H9 (cell line): ENCODE data around the gene OSM. TPM values are rescaled to one million over a fixed set of nuclear protein-coding genes. Genes with fewer than 3 reads are reported as not detected.

Source experiments
- DNase-seq: peaks from one replicate; pipeline ENCODE4 v3.0.0-alpha.2; 2017
- H2AFZ ChIP-seq: one replicate; pipeline ENCODE4 v1.6.1; 2013; ENCODE audit warnings: mild to moderate bottlenecking, low read length, control low read depth, moderate library complexity
- H2AK5ac ChIP-seq: 2 replicates; pipeline ENCODE4 v1.6.1; 2013; ENCODE audit warnings: low read length, control low read depth, mixed read lengths; ENCODE audit not compliant: insufficient read length
- H2BK120ac ChIP-seq: one replicate; pipeline ENCODE4 v1.6.1; 2013; ENCODE audit warnings: low read depth, mild to moderate bottlenecking, low read length, control low read depth, inconsistent platforms; ENCODE audit not compliant: poor library complexity, severe bottlenecking
- H2BK12ac ChIP-seq: 2 replicates; pipeline ENCODE4 v1.6.1; 2013; ENCODE audit warnings: low read length, control low read depth, mixed read lengths, low read depth; ENCODE audit not compliant: insufficient read length
- H2BK15ac ChIP-seq: 2 replicates; pipeline ENCODE4 v1.6.1; 2013; ENCODE audit warnings: low read depth, low read length, control low read depth
- H2BK20ac ChIP-seq: one replicate; pipeline ENCODE4 v1.6.1; 2013; ENCODE audit warnings: low read depth, mild to moderate bottlenecking, low read length, control low read depth, inconsistent platforms; ENCODE audit not compliant: poor library complexity, severe bottlenecking
- H2BK5ac ChIP-seq: 2 replicates; pipeline ENCODE4 v1.6.1; 2013; ENCODE audit warnings: low read length, control low read depth, mixed read lengths; ENCODE audit not compliant: insufficient read length
- H3K14ac ChIP-seq: 2 replicates; pipeline ENCODE4 v1.6.1; 2013; ENCODE audit warnings: low read length, control low read depth; ENCODE audit not compliant: insufficient read depth
- H3K18ac ChIP-seq: 2 replicates; pipeline ENCODE4 v1.6.1; 2013; ENCODE audit warnings: low read depth, mild to moderate bottlenecking, mixed read lengths, low read length, control low read depth; ENCODE audit not compliant: insufficient read length
- H3K23ac ChIP-seq: 2 replicates; pipeline ENCODE4 v1.6.1; 2013; ENCODE audit warnings: low read length, control low read depth, mixed read lengths, low read depth; ENCODE audit not compliant: insufficient read length
- H3K23me2 ChIP-seq: 2 replicates; pipeline ENCODE4 v1.6.1; 2013; ENCODE audit warnings: low read depth, mild to moderate bottlenecking, mixed read lengths, low read length, control low read depth; ENCODE audit not compliant: insufficient read length, poor library complexity, severe bottlenecking
- H3K27ac ChIP-seq: 2 replicates; pipeline ENCODE4 v1.5.1; 2013; ENCODE audit warnings: low read length, control low read depth, mixed read lengths, low read depth; ENCODE audit not compliant: insufficient read length
- H3K27me3 ChIP-seq: 2 replicates; pipeline ENCODE4 v1.6.1; 2013; ENCODE audit warnings: low read length, control low read depth, inconsistent platforms; ENCODE audit not compliant: insufficient read depth
- H3K4ac ChIP-seq: 2 replicates; pipeline ENCODE4 v1.6.1; 2013; ENCODE audit warnings: low read depth, mild to moderate bottlenecking, control low read depth, inconsistent platforms, low read length, moderate library complexity
- H3K4me1 ChIP-seq: 2 replicates; pipeline ENCODE4 v1.6.1; 2013; ENCODE audit warnings: low read length, control low read depth, inconsistent platforms; ENCODE audit not compliant: insufficient read depth
- H3K4me2 ChIP-seq: 2 replicates; pipeline ENCODE4 v1.6.1; 2013; ENCODE audit warnings: low read length, control low read depth, mixed read lengths; ENCODE audit not compliant: insufficient read length, insufficient read depth
- H3K56ac ChIP-seq: 2 replicates; pipeline ENCODE4 v1.6.1; 2013; ENCODE audit warnings: low read depth, mild to moderate bottlenecking, mixed read lengths, low read length, control low read depth; ENCODE audit not compliant: insufficient read length
- H3K79me1 ChIP-seq: 2 replicates; pipeline ENCODE4 v1.6.1; 2013; ENCODE audit warnings: low read depth, mild to moderate bottlenecking, moderate library complexity, low read length, control low read depth, inconsistent platforms; ENCODE audit not compliant: insufficient read depth, poor library complexity, severe bottlenecking
- H3K79me2 ChIP-seq: 2 replicates; pipeline ENCODE4 v1.6.1; 2013; ENCODE audit warnings: low read length, control low read depth, inconsistent platforms; ENCODE audit not compliant: insufficient read depth
- H3K9ac ChIP-seq: 2 replicates; pipeline ENCODE4 v1.6.1; 2013; ENCODE audit warnings: low read length, control low read depth, mixed read lengths; ENCODE audit not compliant: insufficient read length; ENCODE audit errors: extremely low read depth
- H3K9me3 ChIP-seq: one replicate; pipeline ENCODE4 v1.6.1; 2013; ENCODE audit warnings: low read depth, low read length, inconsistent platforms; ENCODE audit not compliant: control insufficient read depth
- H3T11ph ChIP-seq: one replicate; pipeline ENCODE4 v1.6.1; 2013; ENCODE audit warnings: mild to moderate bottlenecking, low read length, control low read depth, inconsistent platforms
- H4K20me1 ChIP-seq: one replicate; pipeline ENCODE4 v1.6.1; 2013; ENCODE audit not compliant: control insufficient read depth, insufficient read length, insufficient read depth
- H4K5ac ChIP-seq: 2 replicates; pipeline ENCODE4 v1.6.1; 2013; ENCODE audit warnings: low read depth, mild to moderate bottlenecking, mixed read lengths, low read length, control low read depth; ENCODE audit not compliant: insufficient read length
- H4K8ac ChIP-seq: replicated peaks from 2 replicates; pipeline ENCODE4 v1.6.1; 2013; ENCODE audit warnings: low read length, control low read depth, mixed read lengths, low read depth; ENCODE audit not compliant: insufficient read length
- H4K91ac ChIP-seq: 2 replicates; pipeline ENCODE4 v1.6.1; 2013; ENCODE audit warnings: low read depth, mild to moderate bottlenecking, moderate library complexity, mixed read lengths, low read length, control low read depth; ENCODE audit not compliant: insufficient read length
- H3K27ac Mint-ChIP-seq, 3 experiments: 2 replicates in 2 of 3; 3 replicates in 1 of 3; pipeline ENCODE4 v1.8.0; 2020 to 2021; ENCODE audit warnings: mixed read lengths in 3 of 3, mild to moderate bottlenecking in 1 of 3, moderate library complexity in 1 of 3
- H3K27me3 Mint-ChIP-seq: 2 replicates; pipeline ENCODE4 v1.8.0; 2021; ENCODE audit warnings: low read depth, mild to moderate bottlenecking, moderate library complexity, mixed read lengths
- H3K36me3 Mint-ChIP-seq, 3 experiments: 2 replicates in 2 of 3; 3 replicates in 1 of 3; pipeline ENCODE4 v1.8.0; 2020 to 2021; ENCODE audit warnings: low read depth in 3 of 3, mixed read lengths in 3 of 3; ENCODE audit not compliant: insufficient read depth in 1 of 3
- H3K4me1 Mint-ChIP-seq, 2 experiments: 2 replicates each; pipeline ENCODE4 v1.8.0; 2020; ENCODE audit warnings: mixed read lengths in 2 of 2
- H3K4me3 Mint-ChIP-seq, 2 experiments: 2 replicates in 1 of 2; 3 replicates in 1 of 2; pipeline ENCODE4 v1.8.0; 2020 to 2021; ENCODE audit warnings: mild to moderate bottlenecking in 2 of 2, mixed read lengths in 2 of 2, moderate library complexity in 1 of 2
- H3K9me3 Mint-ChIP-seq, 2 experiments: 2 replicates in 1 of 2; 3 replicates in 1 of 2; pipeline ENCODE4 v1.8.0; 2020; ENCODE audit warnings: mild to moderate bottlenecking in 2 of 2, mixed read lengths in 2 of 2, moderate library complexity in 1 of 2
- CTCF ChIP-seq: fragments of 200-600 bp; sonication (generic); conservative IDR thresholded peaks from 3 replicates; pipeline ENCODE4 v1.8.0; 2021; ENCODE audit warnings: antibody characterized with exemption, mild to moderate bottlenecking
- WGBS: extraction: QIAGEN DNeasy Blood & Tissue Kit; methylation state at CpG from one replicate; pipeline ENCODE4 v1.1.7; 2013; ENCODE audit warnings: missing lambda C conversion rate, low lambda C conversion rate, mixed read lengths; ENCODE audit not compliant: insufficient read length; ENCODE audit errors: extremely low coverage; 5-methylcytosine and 5-hydroxymethylcytosine counted together
- total RNA-seq: library from RNA; stranded (reverse); gene quantifications from 2 replicates; pipeline ENCODE4 v1.2.1, GENCODE V29; 2021

Gene OSM
- total RNA-seq, 1 experiment from 2014 or later: not detected

- Mint-ChIP-seq H3K27ac (peak overlapping the region in 2 of 3 experiments; percentile 50 to 92; a peak in 3 of 7 replicates), H3K36me3 (peaks cover 0 to 10% (median 2%) of the 10 kb centered on the region in 3 experiments; a peak in 4 of 7 replicates), H3K27me3 (no peaks in the 10 kb centered on the region), H3K4me3 (peak overlapping the region; percentile 67 to 81), H3K4me1 (peaks cover 5 to 16% of the 10 kb centered on the region in 2 experiments), H3K9me3 (no peaks in the 10 kb centered on the region)
- Histone ChIP-seq H2BK12ac (no peak overlapping the region), H4K20me1 (no peaks in the 10 kb centered on the region), H2AFZ (no peak overlapping the region), H2BK20ac (no peak overlapping the region), H3K14ac (no peak overlapping the region; the same call in 1 of the 2 replicates), H3T11ph (no peak overlapping the region), H3K23me2 (peaks cover 8% of the 10 kb centered on the region), H3K4me2 (peak overlapping the region; percentile 61), H4K91ac (no peak overlapping the region), H2BK5ac (no peak overlapping the region), H3K9me3 (no peaks in the 10 kb centered on the region), H3K27ac (no peak overlapping the region), H3K56ac (no peak overlapping the region), H2BK120ac (no peak overlapping the region), H3K79me2 (no peaks in the 10 kb centered on the region), H3K9ac (no peak overlapping the region), H4K8ac (no peak overlapping the region), H3K23ac (no peak overlapping the region), H3K18ac (no peak overlapping the region), H3K4ac (no peak overlapping the region), H3K79me1 (no peaks in the 10 kb centered on the region), H3K4me1 (no peaks in the 10 kb centered on the region; the same call in 1 of the 2 replicates), H3K27me3 (no peaks in the 10 kb centered on the region), H4K5ac (no peak overlapping the region), H2BK15ac (no peak overlapping the region), H2AK5ac (no peak overlapping the region)
- no peak for DNase-seq
- no CpG with 5 or more reads among the region's 27 CpGs for WGBS
- TF ChIP-seq CTCF: no peak
These were observed 21.9 kb upstream of the OSM start for GRCh38 chr22:30288419-30289140.
